H9 (cell line): ENCODE results near the gene CCDC89. TPM values are rescaled to one million over a fixed set of nuclear protein-coding genes. Genes with fewer than 3 reads are reported as not detected.

Source experiments
- DNase-seq: peaks from one replicate; pipeline ENCODE4 v3.0.0-alpha.2; 2017
- H2AFZ ChIP-seq: one replicate; pipeline ENCODE4 v1.6.1; 2013; ENCODE audit warnings: mild to moderate bottlenecking, low read length, control low read depth, moderate library complexity
- H2AK5ac ChIP-seq: 2 replicates; pipeline ENCODE4 v1.6.1; 2013; ENCODE audit warnings: low read length, control low read depth, mixed read lengths; ENCODE audit not compliant: insufficient read length
- H2BK120ac ChIP-seq: one replicate; pipeline ENCODE4 v1.6.1; 2013; ENCODE audit warnings: low read depth, mild to moderate bottlenecking, low read length, control low read depth, inconsistent platforms; ENCODE audit not compliant: poor library complexity, severe bottlenecking
- H2BK12ac ChIP-seq: 2 replicates; pipeline ENCODE4 v1.6.1; 2013; ENCODE audit warnings: low read length, control low read depth, mixed read lengths, low read depth; ENCODE audit not compliant: insufficient read length
- H2BK15ac ChIP-seq: 2 replicates; pipeline ENCODE4 v1.6.1; 2013; ENCODE audit warnings: low read depth, low read length, control low read depth
- H2BK20ac ChIP-seq: one replicate; pipeline ENCODE4 v1.6.1; 2013; ENCODE audit warnings: low read depth, mild to moderate bottlenecking, low read length, control low read depth, inconsistent platforms; ENCODE audit not compliant: poor library complexity, severe bottlenecking
- H2BK5ac ChIP-seq: 2 replicates; pipeline ENCODE4 v1.6.1; 2013; ENCODE audit warnings: low read length, control low read depth, mixed read lengths; ENCODE audit not compliant: insufficient read length
- H3K14ac ChIP-seq: 2 replicates; pipeline ENCODE4 v1.6.1; 2013; ENCODE audit warnings: low read length, control low read depth; ENCODE audit not compliant: insufficient read depth
- H3K18ac ChIP-seq: 2 replicates; pipeline ENCODE4 v1.6.1; 2013; ENCODE audit warnings: low read depth, mild to moderate bottlenecking, mixed read lengths, low read length, control low read depth; ENCODE audit not compliant: insufficient read length
- H3K23ac ChIP-seq: 2 replicates; pipeline ENCODE4 v1.6.1; 2013; ENCODE audit warnings: low read length, control low read depth, mixed read lengths, low read depth; ENCODE audit not compliant: insufficient read length
- H3K23me2 ChIP-seq: 2 replicates; pipeline ENCODE4 v1.6.1; 2013; ENCODE audit warnings: low read depth, mild to moderate bottlenecking, mixed read lengths, low read length, control low read depth; ENCODE audit not compliant: insufficient read length, poor library complexity, severe bottlenecking
- H3K27ac ChIP-seq: 2 replicates; pipeline ENCODE4 v1.5.1; 2013; ENCODE audit warnings: low read length, control low read depth, mixed read lengths, low read depth; ENCODE audit not compliant: insufficient read length
- H3K27me3 ChIP-seq: 2 replicates; pipeline ENCODE4 v1.6.1; 2013; ENCODE audit warnings: low read length, control low read depth, inconsistent platforms; ENCODE audit not compliant: insufficient read depth
- H3K4ac ChIP-seq: 2 replicates; pipeline ENCODE4 v1.6.1; 2013; ENCODE audit warnings: low read depth, mild to moderate bottlenecking, control low read depth, inconsistent platforms, low read length, moderate library complexity
- H3K4me1 ChIP-seq: 2 replicates; pipeline ENCODE4 v1.6.1; 2013; ENCODE audit warnings: low read length, control low read depth, inconsistent platforms; ENCODE audit not compliant: insufficient read depth
- H3K4me2 ChIP-seq: 2 replicates; pipeline ENCODE4 v1.6.1; 2013; ENCODE audit warnings: low read length, control low read depth, mixed read lengths; ENCODE audit not compliant: insufficient read length, insufficient read depth
- H3K56ac ChIP-seq: 2 replicates; pipeline ENCODE4 v1.6.1; 2013; ENCODE audit warnings: low read depth, mild to moderate bottlenecking, mixed read lengths, low read length, control low read depth; ENCODE audit not compliant: insufficient read length
- H3K79me1 ChIP-seq: 2 replicates; pipeline ENCODE4 v1.6.1; 2013; ENCODE audit warnings: low read depth, mild to moderate bottlenecking, moderate library complexity, low read length, control low read depth, inconsistent platforms; ENCODE audit not compliant: insufficient read depth, poor library complexity, severe bottlenecking
- H3K79me2 ChIP-seq: 2 replicates; pipeline ENCODE4 v1.6.1; 2013; ENCODE audit warnings: low read length, control low read depth, inconsistent platforms; ENCODE audit not compliant: insufficient read depth
- H3K9ac ChIP-seq: 2 replicates; pipeline ENCODE4 v1.6.1; 2013; ENCODE audit warnings: low read length, control low read depth, mixed read lengths; ENCODE audit not compliant: insufficient read length; ENCODE audit errors: extremely low read depth
- H3K9me3 ChIP-seq: one replicate; pipeline ENCODE4 v1.6.1; 2013; ENCODE audit warnings: low read depth, low read length, inconsistent platforms; ENCODE audit not compliant: control insufficient read depth
- H3T11ph ChIP-seq: one replicate; pipeline ENCODE4 v1.6.1; 2013; ENCODE audit warnings: mild to moderate bottlenecking, low read length, control low read depth, inconsistent platforms
- H4K20me1 ChIP-seq: one replicate; pipeline ENCODE4 v1.6.1; 2013; ENCODE audit not compliant: control insufficient read depth, insufficient read length, insufficient read depth
- H4K5ac ChIP-seq: 2 replicates; pipeline ENCODE4 v1.6.1; 2013; ENCODE audit warnings: low read depth, mild to moderate bottlenecking, mixed read lengths, low read length, control low read depth; ENCODE audit not compliant: insufficient read length
- H4K8ac ChIP-seq: replicated peaks from 2 replicates; pipeline ENCODE4 v1.6.1; 2013; ENCODE audit warnings: low read length, control low read depth, mixed read lengths, low read depth; ENCODE audit not compliant: insufficient read length
- H4K91ac ChIP-seq: 2 replicates; pipeline ENCODE4 v1.6.1; 2013; ENCODE audit warnings: low read depth, mild to moderate bottlenecking, moderate library complexity, mixed read lengths, low read length, control low read depth; ENCODE audit not compliant: insufficient read length
- H3K27ac Mint-ChIP-seq, 3 experiments: 2 replicates in 2 of 3; 3 replicates in 1 of 3; pipeline ENCODE4 v1.8.0; 2020 to 2021; ENCODE audit warnings: mixed read lengths in 3 of 3, mild to moderate bottlenecking in 1 of 3, moderate library complexity in 1 of 3
- H3K27me3 Mint-ChIP-seq: 2 replicates; pipeline ENCODE4 v1.8.0; 2021; ENCODE audit warnings: low read depth, mild to moderate bottlenecking, moderate library complexity, mixed read lengths
- H3K36me3 Mint-ChIP-seq, 3 experiments: 2 replicates in 2 of 3; 3 replicates in 1 of 3; pipeline ENCODE4 v1.8.0; 2020 to 2021; ENCODE audit warnings: low read depth in 3 of 3, mixed read lengths in 3 of 3; ENCODE audit not compliant: insufficient read depth in 1 of 3
- H3K4me1 Mint-ChIP-seq, 2 experiments: 2 replicates each; pipeline ENCODE4 v1.8.0; 2020; ENCODE audit warnings: mixed read lengths in 2 of 2
- H3K4me3 Mint-ChIP-seq, 2 experiments: 2 replicates in 1 of 2; 3 replicates in 1 of 2; pipeline ENCODE4 v1.8.0; 2020 to 2021; ENCODE audit warnings: mild to moderate bottlenecking in 2 of 2, mixed read lengths in 2 of 2, moderate library complexity in 1 of 2
- H3K9me3 Mint-ChIP-seq, 2 experiments: 2 replicates in 1 of 2; 3 replicates in 1 of 2; pipeline ENCODE4 v1.8.0; 2020; ENCODE audit warnings: mild to moderate bottlenecking in 2 of 2, mixed read lengths in 2 of 2, moderate library complexity in 1 of 2
- WGBS: extraction: QIAGEN DNeasy Blood & Tissue Kit; methylation state at CpG from one replicate; pipeline ENCODE4 v1.1.7; 2013; ENCODE audit warnings: missing lambda C conversion rate, low lambda C conversion rate, mixed read lengths; ENCODE audit not compliant: insufficient read length; ENCODE audit errors: extremely low coverage; 5-methylcytosine and 5-hydroxymethylcytosine counted together
- total RNA-seq: library from RNA; stranded (reverse); gene quantifications from 2 replicates; pipeline ENCODE4 v1.2.1, GENCODE V29; 2021
- TF ChIP-seq, protein P1 (sequence below): fragments of 200-600 bp; sonication (generic); conservative IDR thresholded peaks from 3 replicates; pipeline ENCODE4 v1.8.0; 2021; ENCODE audit warnings: antibody characterized with exemption, mild to moderate bottlenecking

CCDC89 gene
- total RNA-seq, 1 experiment from 2014 or later = not detected

DNA sequence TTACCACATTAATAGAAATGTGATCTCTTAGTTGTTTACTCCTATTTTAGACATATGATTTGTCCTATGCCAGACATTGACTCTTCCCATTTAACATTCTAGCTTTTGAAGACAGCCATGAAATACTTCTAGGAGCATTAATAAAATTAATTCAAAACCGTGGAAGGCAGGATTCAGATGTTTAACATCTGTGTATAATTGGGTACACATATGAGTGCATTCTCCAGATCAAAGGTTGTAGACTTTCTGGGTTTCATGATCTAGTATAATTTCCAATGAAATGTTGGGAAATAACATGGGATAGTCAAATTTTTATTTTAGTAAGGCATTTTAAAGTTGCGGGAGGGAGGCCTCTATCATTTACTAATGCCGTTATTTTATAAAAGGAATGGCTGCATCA lies 35.2 kb upstream of the CCDC89 start:
- Histone ChIP-seq H2BK12ac (no peak overlapping the region), H3K9me3 (no peaks in the 10 kb centered on the region), H3K23me2 (peaks cover 3% of the 10 kb centered on the region), H2AFZ (no peak overlapping the region), H2BK5ac (no peak overlapping the region), H3K4me2 (no peak overlapping the region), H3K18ac (no peak overlapping the region), H2AK5ac (no peak overlapping the region), H4K8ac (no peak overlapping the region), H3K23ac (no peak overlapping the region), H3K9ac (no peak overlapping the region), H4K20me1 (no peaks in the 10 kb centered on the region), H3K4ac (no peak overlapping the region), H2BK15ac (no peak overlapping the region), H4K91ac (no peak overlapping the region), H3K27me3 (no peaks in the 10 kb centered on the region), H3K79me1 (no peaks in the 10 kb centered on the region), H4K5ac (no peak overlapping the region), H2BK120ac (no peak overlapping the region), H3K79me2 (no peaks in the 10 kb centered on the region), H3T11ph (no peak overlapping the region), H3K4me1 (peaks cover 3% of the 10 kb centered on the region), H3K27ac (no peak overlapping the region), H2BK20ac (no peak overlapping the region), H3K14ac (no peak overlapping the region), H3K56ac (no peak overlapping the region)
- no peaks in the 10 kb centered on the region for H3K9me3 Mint-ChIP-seq
- WGBS = no CpG with 5 or more reads among the region's 3 CpGs
- TF ChIP-seq, protein P1, sequence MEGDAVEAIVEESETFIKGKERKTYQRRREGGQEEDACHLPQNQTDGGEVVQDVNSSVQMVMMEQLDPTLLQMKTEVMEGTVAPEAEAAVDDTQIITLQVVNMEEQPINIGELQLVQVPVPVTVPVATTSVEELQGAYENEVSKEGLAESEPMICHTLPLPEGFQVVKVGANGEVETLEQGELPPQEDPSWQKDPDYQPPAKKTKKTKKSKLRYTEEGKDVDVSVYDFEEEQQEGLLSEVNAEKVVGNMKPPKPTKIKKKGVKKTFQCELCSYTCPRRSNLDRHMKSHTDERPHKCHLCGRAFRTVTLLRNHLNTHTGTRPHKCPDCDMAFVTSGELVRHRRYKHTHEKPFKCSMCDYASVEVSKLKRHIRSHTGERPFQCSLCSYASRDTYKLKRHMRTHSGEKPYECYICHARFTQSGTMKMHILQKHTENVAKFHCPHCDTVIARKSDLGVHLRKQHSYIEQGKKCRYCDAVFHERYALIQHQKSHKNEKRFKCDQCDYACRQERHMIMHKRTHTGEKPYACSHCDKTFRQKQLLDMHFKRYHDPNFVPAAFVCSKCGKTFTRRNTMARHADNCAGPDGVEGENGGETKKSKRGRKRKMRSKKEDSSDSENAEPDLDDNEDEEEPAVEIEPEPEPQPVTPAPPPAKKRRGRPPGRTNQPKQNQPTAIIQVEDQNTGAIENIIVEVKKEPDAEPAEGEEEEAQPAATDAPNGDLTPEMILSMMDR = no peak
- peaks cover 0 to 12% (median 7%) of the 10 kb centered on the region in 3 experiments; a peak in 3 of 7 replicates for H3K36me3 Mint-ChIP-seq
- peaks cover 3% of the 10 kb centered on the region; the same call in 1 of the 2 replicates for H3K27me3 Mint-ChIP-seq
- peaks cover 39 to 60% of the 10 kb centered on the region in 2 experiments for H3K4me1 Mint-ChIP-seq
- H3K4me3 Mint-ChIP-seq = no peak overlapping the region
- 0 out of 7 replicates have a peak overlapping the region, but pooled peaks of 1 of the 3 experiments have one; percentile 19 for H3K27ac Mint-ChIP-seq
- DNase-seq = no peak
